Stimulated activated naive CD4-positive, alpha-beta T cell (primary cell): ENCODE results near the gene C1orf115.
"Not testable (repeated sequence)": the region's sequence is repeated elsewhere in the genome, so short reads cannot be mapped to it uniquely, and the experiment has no call there.

Source experiments
- DNase-seq, 6 experiments: peaks; one replicate each; lab custom pipeline; 2025; lab: John Stamatoyannopoulos, UW

C1orf115 gene

DNA sequence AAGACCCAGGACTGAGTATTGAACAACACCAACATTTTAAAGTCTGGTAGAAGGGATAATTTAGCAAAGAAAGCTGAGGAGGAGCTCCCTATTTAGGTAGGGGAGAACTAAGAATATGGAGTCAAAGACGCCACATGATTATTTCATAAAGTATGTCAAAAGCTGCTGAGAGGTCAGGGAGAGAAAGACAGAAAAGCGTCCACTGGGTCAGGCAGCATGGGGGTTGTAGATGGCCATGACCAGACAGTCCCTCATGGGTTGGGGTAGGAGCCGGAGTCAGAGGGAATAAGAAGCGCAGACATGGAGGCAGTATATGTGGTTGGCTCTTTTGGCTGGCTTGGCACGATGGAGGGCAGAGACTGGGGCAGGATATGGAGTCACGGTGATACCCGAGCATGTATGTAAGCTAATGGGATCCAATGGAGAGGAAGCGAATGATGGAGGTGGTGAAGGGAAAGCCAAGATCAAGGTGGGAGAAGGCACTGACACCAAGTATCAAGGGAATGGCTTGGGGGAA, 4.8 kb downstream of the C1orf115 start:
- no peak for DNase-seq

DNA sequence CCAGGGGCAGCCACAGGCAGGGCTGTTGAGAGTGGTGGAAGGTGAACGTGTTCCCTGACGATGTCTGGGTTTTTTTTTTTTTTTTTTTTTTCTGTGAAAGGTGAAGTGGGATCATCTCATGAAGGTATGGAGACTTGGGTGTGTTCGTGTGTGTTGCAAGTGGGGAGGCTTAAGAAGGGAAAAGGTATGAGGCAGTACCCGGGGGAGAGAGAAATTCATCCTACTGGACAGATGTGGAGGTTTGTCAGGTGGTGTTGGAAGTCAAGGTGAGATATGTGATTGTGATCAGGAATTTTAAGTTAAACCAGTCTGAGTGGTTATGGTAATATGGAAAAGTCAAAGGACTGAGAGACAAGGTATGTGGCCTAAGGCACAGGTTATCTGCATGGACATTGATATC, 5.3 kb downstream of the C1orf115 start:
- DNase-seq: no peak

DNA sequence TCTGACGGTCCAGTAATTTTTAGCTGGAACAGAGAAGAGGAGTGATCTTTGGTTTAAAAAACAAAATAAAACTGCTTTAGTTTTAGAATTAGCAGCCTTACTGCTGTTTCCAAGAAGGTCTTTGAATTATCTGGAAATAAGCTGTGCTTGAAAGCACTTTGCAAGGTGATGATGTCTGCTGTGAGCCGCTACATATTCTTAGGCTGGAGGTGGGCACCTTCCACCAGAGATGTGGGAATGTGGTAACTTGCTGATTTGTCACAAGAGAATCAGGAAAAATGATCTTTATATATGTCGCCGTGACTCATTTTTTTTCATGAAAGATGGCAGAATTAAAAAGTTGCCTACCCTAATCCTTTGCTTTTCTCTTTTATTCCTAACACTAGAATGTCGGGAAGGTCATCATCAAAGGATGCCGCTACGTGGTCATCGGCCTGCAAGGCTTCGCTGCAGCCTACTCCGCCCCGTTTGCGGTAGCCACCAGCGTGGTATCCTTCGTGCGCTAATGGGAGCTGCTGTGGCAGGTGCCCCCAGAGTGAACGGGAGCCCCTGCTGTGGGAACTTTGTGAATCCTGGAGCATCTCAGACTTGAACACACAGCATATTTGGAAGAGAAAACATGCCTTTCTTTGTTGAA, 6.2 kb downstream of the C1orf115 start:
- DNase-seq: no peak

DNA sequence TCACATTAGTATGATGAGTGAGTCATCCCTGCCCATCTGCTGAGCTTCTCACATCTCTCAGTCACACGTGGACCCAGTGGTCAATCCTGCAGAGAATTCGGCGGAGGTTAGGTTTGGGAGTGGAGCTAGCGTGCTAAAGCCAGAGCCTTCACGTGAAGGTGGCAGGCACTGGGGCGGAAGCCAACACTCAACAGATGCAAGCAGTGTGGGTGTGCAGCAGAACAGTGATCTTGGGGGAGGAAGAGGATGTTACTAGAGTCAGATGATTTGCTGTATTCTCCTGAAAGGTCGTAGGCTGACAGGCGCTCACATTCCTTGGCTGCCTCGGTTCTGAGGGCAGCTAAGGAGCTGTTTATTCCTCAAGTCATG, 6.7 kb downstream of the C1orf115 start:
- no peak for DNase-seq

DNA sequence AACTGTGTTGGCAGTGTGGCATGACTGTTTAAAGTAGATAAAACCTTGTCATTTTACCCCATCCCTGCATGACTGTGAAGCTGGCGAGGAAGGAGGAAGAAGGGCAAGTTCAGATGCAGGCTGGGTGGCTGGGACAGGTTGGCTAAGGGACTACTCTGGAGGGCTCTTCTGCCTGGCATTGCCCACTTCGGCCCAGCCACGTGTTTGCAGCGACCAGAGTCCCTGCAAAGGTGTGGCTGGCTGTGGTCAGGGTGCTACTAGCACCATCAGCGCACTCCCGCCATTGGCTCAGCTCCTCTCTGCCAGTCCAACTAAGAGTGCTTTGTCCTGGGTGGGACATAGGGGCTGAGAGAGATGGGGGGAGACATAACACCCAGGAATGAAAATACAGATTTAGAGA, 7.2 kb downstream of the C1orf115 start:
- DNase-seq: no peak

DNA sequence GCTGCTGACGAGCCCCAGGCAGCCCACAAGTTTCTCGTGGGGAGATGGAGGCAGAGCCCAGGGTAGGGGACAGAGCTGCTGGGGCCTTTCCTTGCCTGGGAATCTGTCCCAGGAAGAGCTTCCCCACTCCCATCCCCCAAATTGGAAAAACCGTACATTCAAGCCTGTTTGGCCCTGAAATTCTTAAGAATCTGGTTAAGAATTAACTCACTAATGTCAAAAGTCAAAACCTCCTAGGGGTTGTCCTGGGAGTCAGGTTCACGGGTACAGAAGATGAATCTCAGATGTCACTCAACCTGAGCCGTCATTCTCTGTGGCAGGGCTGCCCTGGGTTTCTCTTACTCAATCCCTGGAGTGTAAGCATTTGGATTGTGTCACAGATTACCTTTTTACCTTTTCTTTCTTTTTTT, 8.4 kb downstream of the C1orf115 start:
- DNase-seq: no peak

DNA sequence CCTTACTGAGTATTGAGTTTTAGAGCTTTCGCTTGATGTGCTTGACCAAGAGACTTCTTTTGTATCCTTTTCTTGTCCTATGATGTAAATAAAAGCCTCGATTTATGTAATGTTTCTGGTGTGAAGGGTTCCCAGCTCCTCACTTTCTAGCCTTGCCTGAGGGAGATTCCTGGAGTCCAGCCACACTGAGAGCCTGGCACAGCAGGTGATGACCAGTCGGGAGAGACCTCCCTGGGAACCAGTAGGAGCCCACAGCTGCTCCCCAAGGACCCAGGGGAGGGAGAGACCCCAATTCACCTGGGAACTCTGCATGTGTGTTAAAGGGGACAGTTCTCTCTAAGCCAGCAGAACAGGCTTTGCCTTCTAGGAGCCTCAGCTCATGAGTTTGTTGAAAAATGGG, 8.9 kb downstream of the C1orf115 start:
- DNase-seq: no peak

DNA sequence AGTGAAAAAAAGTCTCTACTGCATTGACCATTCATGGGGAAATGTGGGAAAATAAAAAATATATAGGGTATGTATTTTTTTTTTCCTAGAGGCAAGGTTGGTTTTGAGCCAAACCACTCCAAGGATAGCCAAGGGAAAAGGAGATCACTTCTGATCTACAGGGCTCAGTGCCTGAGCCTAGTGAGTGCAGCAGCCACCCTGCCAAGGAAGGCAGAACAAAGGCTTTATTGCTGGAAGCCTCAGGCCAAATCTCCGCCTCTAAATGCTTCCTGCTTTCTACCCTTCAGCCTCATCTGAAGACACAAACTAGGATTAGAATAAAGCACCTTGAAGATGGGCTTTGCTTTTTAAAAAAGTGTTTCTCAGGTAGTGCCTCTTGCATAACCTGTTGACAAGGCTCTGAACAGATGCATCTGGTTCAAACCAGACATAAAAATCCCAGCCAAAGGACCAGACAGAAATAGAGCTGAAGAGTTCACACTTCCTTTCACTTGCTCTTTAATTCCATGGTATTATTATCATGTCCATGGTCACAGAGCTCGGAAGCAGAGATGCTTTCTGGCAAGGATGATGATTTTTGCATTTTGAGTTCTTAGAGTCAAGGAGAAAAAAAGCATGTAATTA, 10.5 kb downstream of the C1orf115 start:
- no peak for DNase-seq

DNA sequence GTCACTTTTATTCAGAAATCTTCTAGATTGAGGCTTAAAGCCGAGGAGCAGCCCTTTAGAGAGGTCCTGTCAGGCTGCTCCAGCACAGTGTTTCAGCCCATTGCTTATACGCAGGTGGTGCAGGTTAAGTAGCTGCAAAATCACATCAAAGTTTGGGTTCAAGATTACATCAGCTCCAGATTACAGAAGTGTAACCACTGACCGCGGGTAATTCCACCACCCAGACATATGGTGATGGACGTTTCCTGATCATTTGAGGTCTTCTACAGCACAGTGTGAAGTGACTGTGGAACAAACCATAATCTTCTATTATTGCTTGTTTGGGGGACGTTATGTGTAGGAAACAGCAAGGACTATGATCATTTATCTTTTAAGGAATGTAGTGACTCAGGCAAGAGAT, 11.8 kb downstream of the C1orf115 start:
- no peak for DNase-seq

DNA sequence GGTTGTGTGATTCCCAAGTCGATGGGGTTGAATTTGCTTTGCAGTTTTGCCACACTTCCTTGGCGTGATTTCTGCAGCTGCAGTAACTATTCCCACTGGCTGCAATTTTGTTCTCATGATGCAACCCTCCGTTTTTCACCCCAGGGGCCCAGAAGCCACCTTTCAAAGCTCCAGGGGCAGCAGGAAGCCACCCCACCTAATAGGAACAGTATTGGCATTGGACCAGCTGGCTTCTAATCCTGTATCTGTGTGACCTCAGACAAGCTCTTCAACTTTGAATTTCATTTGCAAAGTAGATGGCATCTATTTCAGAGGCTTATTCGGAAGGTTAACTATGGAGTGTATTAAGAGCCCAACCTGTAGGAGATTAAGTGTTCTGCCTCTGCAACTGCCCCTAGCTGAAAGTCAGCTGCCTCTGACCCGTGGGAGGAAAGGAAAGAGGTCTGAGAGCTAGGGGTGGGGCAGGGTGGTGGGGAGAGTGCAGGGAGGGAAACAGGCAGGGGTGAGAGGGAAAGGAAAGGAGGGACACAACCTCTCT, 12.6 kb downstream of the C1orf115 start:
- DNase-seq: no peak

DNA sequence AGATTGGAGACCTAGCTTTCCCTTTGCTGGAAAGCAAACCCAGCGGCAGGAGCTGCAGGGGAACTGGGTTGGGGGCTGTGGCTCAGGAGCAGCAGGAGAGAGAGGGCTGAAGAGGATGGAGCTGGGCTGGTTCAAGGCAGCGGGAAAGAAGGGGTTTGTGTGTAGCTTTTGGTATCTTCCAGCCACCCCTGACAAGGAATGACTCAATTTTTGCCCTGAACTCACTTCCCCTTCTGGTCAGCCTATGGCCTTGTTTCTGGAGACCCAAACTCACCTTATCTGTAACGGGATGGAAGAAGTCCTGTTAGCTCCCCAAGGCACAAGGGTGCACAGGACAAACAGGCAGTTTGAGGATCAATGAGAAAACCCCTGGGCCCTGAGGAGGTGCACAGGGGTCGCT, 13.1 kb downstream of the C1orf115 start:
- DNase-seq: no peak

DNA sequence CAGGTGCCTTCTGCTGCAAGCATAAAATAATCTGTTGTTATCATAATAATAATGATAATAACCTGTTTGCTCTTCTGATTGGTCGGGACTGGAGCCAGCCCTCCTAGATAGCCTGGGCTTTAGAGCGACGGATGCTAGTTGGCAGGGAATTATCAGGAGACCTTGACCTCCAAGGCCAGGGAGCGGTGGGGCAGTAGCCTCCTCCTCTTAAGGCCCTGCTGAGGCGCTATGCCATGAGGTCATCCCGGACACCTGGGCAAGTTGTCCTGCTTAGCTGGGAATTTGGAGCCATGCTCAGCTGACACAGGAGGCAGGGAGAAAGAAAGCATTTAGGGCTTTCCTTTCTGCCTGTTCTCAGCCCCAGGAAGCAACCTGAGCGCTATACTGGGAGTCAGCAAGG, 15.6 kb downstream of the C1orf115 start:
- no peak for DNase-seq

DNA sequence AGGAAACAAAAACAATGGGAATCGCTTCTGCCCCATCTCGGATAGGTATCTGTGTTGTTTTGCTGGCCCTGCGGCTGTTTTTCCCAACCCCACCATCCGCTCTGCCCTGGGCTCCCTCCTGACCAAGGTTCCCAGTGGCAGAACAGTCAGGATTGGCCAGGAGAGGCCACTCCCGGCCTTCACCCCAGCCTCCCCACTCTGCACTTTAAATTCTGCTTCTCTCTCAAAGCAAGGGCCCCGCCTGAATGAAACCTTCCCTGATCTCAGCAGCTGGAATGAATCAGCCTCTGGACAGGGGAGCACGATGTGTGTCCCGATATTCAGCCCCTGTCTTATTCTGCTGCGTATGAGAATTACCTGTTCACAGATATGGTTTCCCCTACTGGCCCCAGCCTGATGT, 16.3 kb downstream of the C1orf115 start:
- DNase-seq: no peak

DNA sequence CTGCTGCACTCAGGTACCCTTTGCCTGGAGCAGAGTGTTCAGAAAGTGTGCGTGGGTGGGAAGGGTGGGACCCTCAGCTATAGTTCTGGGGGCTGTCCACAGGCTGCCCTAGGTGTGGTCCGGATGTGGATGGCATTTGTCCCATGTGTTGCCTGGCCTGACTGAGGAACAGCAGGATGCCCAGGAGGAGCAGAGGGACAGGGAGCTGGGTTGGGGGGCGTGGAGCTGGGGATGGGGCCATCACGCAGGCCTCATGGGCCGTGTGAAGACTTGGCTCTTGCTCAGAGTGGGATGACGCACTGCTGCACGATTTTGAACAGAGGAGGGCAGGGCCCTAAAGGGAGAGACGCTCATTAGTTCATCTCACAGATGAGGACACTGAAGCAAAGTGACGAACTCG, 17.0 kb downstream of the C1orf115 start:
- no peak for DNase-seq

DNA sequence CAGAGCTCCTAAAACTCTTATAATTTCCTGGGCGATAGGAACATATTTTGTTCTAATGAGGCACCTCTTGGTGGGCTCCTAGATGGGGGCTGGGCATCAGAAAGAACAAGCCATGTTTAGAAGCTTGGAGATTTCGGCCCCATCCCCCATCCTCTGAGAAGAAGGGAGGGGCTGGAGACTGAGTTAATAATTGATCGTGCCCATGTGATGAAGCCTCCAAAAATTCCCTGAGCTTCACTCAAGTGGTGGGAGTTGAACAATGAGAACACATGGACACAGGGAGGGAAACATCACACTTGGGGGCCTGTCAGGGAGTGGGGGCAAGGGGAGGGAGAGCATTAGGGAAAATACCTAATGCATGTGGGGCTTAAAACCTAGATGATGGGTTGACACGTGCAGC, 18.1 kb downstream of the C1orf115 start:
- no peak for DNase-seq

DNA sequence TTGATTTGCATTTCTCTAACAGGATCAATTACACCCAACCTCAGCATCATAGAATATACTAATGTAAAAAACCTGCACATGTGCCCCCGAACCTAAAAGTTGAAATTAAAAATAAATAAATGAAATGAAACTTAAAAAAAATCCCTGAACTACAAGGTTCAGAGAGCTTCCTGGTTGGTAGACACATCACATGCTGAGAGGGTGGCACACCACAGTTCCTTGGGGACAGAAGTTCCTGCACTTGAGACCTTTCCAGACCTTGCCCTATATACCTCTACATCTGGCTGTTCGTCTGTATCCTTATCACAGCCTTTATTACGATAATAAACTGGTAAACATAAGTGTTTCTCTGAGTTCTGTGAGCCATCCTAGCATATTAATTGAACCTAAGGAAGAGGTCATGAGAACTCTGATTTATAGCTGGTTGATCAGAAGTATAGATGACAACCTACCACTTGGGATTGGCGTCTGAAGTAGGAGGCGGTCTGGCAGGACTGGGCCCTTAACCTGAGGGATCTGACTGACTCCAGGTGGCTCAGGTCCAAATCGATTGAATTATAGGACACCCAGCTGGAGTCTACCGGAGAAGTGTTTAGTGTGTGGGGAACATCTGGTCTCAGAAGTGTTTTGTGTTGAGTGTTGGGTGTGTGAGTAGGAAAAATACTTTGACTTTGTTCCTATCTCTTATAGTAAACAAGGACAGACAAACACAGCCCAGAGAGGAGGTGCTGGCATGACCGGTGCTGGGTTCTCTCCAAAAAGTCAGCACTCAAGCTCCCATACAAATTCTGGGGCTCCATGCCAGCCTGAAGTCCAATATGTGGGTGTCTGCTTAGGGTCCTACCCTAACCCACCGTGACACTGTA, 19.0 kb downstream of the C1orf115 start:
- DNase-seq: no peak

DNA sequence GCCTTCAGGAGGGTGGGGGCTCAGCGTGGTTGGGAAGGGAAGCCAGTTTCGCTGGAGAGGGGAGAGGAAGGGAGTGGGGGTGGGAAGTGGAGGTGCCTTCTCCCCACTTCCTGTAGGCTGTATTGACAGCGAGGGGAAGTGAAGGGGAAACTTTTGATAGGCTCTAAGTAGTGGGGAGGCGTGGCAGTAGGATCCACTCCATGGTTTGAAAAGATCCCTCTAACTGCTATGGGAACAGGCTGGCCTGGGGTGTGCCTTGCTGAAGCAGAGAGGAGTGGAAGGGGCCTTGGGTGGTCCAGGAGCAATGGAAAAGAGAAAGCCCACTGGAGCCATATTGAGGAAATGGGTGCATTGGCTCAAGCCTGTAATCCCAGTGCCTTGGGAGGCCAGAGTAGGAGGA, 20.2 kb downstream of the C1orf115 start:
- DNase-seq: no peak

DNA sequence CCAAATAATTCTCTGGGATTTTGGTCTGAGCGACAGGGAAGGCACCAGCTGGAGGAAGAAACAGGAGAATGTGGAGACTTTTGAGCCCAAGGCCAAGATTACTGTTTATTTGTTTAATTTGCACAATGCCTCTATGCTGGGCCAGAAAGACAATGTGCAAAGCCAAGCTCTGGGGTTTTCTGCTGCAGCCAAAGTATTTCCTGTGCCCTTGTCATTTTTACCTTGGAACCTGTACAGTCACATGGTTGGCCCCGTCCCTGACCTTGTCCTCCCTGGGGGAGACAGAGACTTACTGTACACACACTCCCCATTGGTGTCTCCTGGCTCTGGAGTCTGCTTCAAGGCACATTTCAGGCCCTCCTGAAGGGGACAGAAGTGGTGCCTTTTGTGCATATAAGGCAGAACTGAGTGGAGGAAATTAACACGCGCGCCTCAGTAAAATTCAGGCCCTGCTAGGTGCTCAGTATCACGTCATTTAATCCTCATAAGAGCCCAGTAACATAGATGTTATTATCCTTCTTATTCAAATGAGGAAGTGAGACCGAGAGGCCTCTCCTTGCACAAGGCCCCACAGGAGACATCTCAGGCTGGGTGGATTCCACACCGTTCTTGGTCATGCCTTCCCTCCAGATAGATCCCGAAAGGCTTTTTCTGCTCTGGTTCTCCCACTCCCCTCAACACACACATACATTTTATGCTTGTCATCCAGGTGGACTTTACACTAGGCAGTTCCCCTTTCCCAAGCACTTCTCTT, 21.1 kb downstream of the C1orf115 start:
- no peak for DNase-seq

DNA sequence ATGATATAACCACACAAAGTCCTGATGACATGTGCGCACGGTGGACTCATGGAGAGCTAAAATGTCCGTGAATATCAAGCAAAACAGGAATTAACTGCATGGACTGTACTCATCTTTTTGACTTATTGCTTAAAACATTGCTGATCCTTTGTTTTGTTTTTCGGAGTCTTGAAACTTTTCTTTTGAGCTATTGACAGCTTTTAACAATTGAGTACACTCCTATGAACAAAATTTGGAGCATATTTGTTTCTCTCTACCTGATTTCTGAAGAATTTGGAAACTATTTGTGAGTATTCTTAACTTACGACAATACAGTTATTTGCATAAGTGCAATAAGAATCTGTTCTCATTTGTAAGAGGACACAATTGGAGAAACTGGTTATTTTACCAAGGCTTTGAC, 25.8 kb downstream of the C1orf115 start:
- DNase-seq: not testable (repeated sequence)

DNA sequence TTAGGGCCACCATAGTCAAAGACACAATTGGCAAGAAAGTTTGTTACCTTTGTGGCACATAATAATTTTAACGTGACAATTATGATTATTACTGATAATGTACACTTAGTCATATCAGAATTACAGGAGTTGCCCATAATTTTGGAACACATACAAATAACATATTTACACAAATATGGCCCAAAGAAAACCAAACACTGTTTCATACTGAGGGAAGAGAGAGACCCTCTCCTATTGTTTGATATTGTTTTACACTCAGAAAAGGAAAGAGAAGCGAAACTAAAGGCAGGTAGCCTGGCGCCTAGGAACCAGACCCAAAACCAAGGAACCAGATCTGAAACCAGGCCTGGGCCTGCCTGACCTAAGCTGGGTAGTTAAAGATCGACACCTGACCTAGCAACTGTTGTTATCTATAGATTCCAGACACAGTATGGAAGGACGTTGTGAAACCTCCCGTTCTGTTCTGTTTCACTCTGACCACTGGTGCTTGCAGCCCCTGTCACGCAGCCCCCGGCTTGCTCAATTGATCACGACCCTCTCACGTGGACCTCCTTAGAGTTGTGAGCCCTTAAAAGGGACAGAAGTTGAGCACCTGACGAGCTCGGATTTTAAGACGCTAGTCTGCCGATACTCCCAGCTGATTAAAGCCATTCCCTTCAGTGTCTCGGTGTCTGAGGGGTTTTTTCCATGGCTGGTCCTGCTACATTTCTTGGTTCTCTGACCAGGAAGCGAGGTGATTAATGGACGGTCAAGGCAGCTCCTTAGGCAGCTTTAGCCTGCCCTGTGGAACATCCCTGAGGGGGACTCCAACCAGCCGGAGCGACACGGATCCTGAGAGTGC, 27.9 kb downstream of the C1orf115 start:
- DNase-seq: no peak

DNA sequence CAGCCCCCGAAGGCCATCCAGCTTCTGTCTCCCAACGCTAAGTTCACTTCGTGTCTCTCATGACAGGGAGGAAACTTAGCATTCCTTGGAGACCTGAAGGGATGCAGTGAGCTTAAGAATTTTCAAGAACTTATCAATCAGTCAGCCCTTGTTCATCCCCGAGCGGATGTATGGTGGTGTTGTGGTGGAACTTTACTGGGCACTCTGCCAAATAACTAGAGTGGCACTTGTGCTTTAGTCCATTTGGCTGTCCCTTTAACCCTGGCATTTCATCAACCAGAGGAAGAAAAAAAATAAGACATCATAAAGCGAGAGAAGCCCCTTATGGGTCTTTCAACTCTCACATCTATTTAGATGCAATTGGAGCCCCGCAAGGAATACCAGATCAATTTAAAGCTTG, 31.1 kb downstream of the C1orf115 start:
- not testable (repeated sequence) for DNase-seq
